Fibroblast of skin of abdomen (primary cell): Measurements from ENCODE around the gene QKI.

Source experiments
- DNase-seq: peaks from one replicate; pipeline ENCODE4 v3.0.0-alpha.2; 2013

QKI gene

GRCh38 chr6:163538331-163538730 lies 123.8 kb downstream of the QKI start:
- DNase-seq = no peak

- DNase-seq = no peak
These were observed 124.7 kb downstream of the QKI start for GRCh38 chr6:163539101-163539762.

- DNase-seq = no peak
These were observed 128.8 kb downstream of the QKI start for GRCh38 chr6:163543321-163543720.

GRCh38 chr6:163545370-163545769 lies 130.9 kb downstream of the QKI start:
- DNase-seq = no peak

GRCh38 chr6:163547287-163547686 lies 132.8 kb downstream of the QKI start:
- DNase-seq = no peak

- no peak for DNase-seq
These were observed 134.1 kb downstream of the QKI start for GRCh38 chr6:163548624-163549023.

- no peak for DNase-seq
These were observed 139.5 kb downstream of the QKI start for GRCh38 chr6:163554032-163554431.

GRCh38 chr6:163554663-163555062 lies 140.1 kb downstream of the QKI start:
- DNase-seq = peak; percentile 21

GRCh38 chr6:163559661-163560060 lies 145.1 kb downstream of the QKI start:
- no peak for DNase-seq

- no peak for DNase-seq
These were observed 148.8 kb downstream of the QKI start for GRCh38 chr6:163563318-163563717.

GRCh38 chr6:163564534-163564933 lies 150.0 kb downstream of the QKI start:
- DNase-seq = no peak

GRCh38 chr6:163565140-163565539 lies 150.6 kb downstream of the QKI start:
- DNase-seq = no peak

GRCh38 chr6:163566056-163566455 lies 151.5 kb downstream of the QKI start:
- DNase-seq = no peak

- DNase-seq = no peak
These were observed 153.8 kb downstream of the QKI start for GRCh38 chr6:163568275-163568674.

GRCh38 chr6:163570579-163571231 lies 156.2 kb downstream of the QKI start:
- no peak for DNase-seq

- DNase-seq = no peak
These were observed 157.2 kb downstream of the QKI start for GRCh38 chr6:163571730-163572129.

- no peak for DNase-seq
These were observed 158.1 kb downstream of the QKI start for GRCh38 chr6:163572612-163573011.

GRCh38 chr6:163573503-163574179 lies 159.1 kb downstream of the QKI start:
- no peak for DNase-seq

- no peak for DNase-seq
These were observed 161.6 kb downstream of the QKI start for GRCh38 chr6:163576114-163576513.

- DNase-seq = no peak
These were observed 162.9 kb downstream of the QKI start for GRCh38 chr6:163577404-163577803.

- peak; percentile 4 for DNase-seq
These were observed 164.8 kb downstream of the QKI start for GRCh38 chr6:163579111-163579879.

- peak; percentile 12 for DNase-seq
These were observed 165.4 kb downstream of the QKI start for GRCh38 chr6:163579880-163580295.
